Measurements from ENCODE around the gene CCDC152. TPM values are rescaled to one million over a fixed set of nuclear protein-coding genes. Genes with fewer than 3 reads are reported as not detected.

CCDC152 gene
- total RNA-seq, 1 donor from 2014 or later: 6.0 TPM

- peaks cover 2% of the 10 kb centered on the region for H3K27me3 Mint-ChIP-seq (ENCODE audit: low read depth)
- no peaks in the 10 kb centered on the region for H3K36me3 Mint-ChIP-seq (ENCODE audit: low read depth)
- H3K27ac Mint-ChIP-seq: no peak overlapping the region
- H3K4me3 Mint-ChIP-seq (ENCODE audit: low read depth): no peak overlapping the region
- no peak for DNase-seq (ENCODE audit: low spot score)
- H3K9me3 Mint-ChIP-seq: no peaks in the 10 kb centered on the region
- intact Hi-C loops (cut with micrococcal nuclease): no loop called here
- H3K4me1 Mint-ChIP-seq (ENCODE audit: low read depth): no peaks in the 10 kb centered on the region
Measured at GRCh38 chr5:42848545-42848944, 91.9 kb downstream of the CCDC152 start.

GRCh38 chr5:42851481-42851880, 94.9 kb downstream of the CCDC152 start:
- no peak for DNase-seq (ENCODE audit: low spot score)
- Mint-ChIP-seq H3K4me1 (ENCODE audit: low read depth) (peaks cover 8% of the 10 kb centered on the region), H3K9me3 (no peaks in the 10 kb centered on the region), H3K27me3 (ENCODE audit: low read depth) (peaks cover 2% of the 10 kb centered on the region), H3K4me3 (ENCODE audit: low read depth) (no peak overlapping the region), H3K27ac (no peak overlapping the region), H3K36me3 (ENCODE audit: low read depth) (no peaks in the 10 kb centered on the region)
- intact Hi-C loops (cut with micrococcal nuclease): no loop called here

Other genes with a start within 250 kb of the CCDC152 start
- not detected in 2 replicates for gene SELENOP, start 55.1 kb downstream of the CCDC152 start, total RNA-seq

Data from activated T-helper 2 cell treated with anti-CD3 and anti-CD28 coated beads, Interferon-gamma antibody, Interleukin-2, Interleukin-4, amounts not matched to agents 10 μg/mL and 5 μg/mL and 100 μg/mL, durations not matched to agents 14 hours and 24 hours and 36 hours (primary cell).